GM08714 (cell line): ENCODE measurements around the gene SLC39A11.
"Not testable (repeated sequence)": the region's sequence is repeated elsewhere in the genome, so short reads cannot be mapped to it uniquely, and the experiment has no call there.

Source experiments
- H3K4me3 ChIP-seq: fragments of 200-500 bp; sonication (Bioruptor generic); 2 replicates; pipeline ENCODE4 v1.5.1; 2014; ENCODE audit warnings: mild to moderate bottlenecking, low read length, inconsistent platforms
- ZNF274 ChIP-seq: IDR thresholded peaks from 2 replicates; pipeline ENCODE4 v1.6.1; 2012; ENCODE audit warnings: mild to moderate bottlenecking, low read depth, low read length

SLC39A11 gene

GRCh38 chr17:72833128-72833765 lies 259.2 kb downstream of the SLC39A11 start:
- no peak for TF ChIP-seq ZNF274
- no peak overlapping the region for H3K4me3 ChIP-seq

- TF ChIP-seq ZNF274 = no peak
- H3K4me3 ChIP-seq = no peak overlapping the region
Observed at GRCh38 chr17:72832306-72832705, 260.2 kb downstream of the SLC39A11 start.

- TF ChIP-seq ZNF274 = no peak
- H3K4me3 ChIP-seq = no peak overlapping the region
Observed at GRCh38 chr17:72829883-72830282, 262.6 kb downstream of the SLC39A11 start.

- TF ChIP-seq ZNF274 = no peak
- no peak overlapping the region for H3K4me3 ChIP-seq
Observed at GRCh38 chr17:72826602-72827001, 265.9 kb downstream of the SLC39A11 start.

GRCh38 chr17:72826059-72826458 lies 266.4 kb downstream of the SLC39A11 start:
- H3K4me3 ChIP-seq = not testable (repeated sequence)

- no peak for TF ChIP-seq ZNF274
- no peak overlapping the region for H3K4me3 ChIP-seq
Observed at GRCh38 chr17:72825218-72825617, 267.3 kb downstream of the SLC39A11 start.

- not testable (repeated sequence) for H3K4me3 ChIP-seq
Observed at GRCh38 chr17:72824267-72824666, 268.2 kb downstream of the SLC39A11 start.

- no peak for TF ChIP-seq ZNF274
- H3K4me3 ChIP-seq = no peak overlapping the region
Observed at GRCh38 chr17:72822358-72823023, 270.0 kb downstream of the SLC39A11 start.

- TF ChIP-seq ZNF274 = no peak
- no peak overlapping the region for H3K4me3 ChIP-seq
Observed at GRCh38 chr17:72816406-72816805, 276.1 kb downstream of the SLC39A11 start.

GRCh38 chr17:72813481-72813880 lies 279.0 kb downstream of the SLC39A11 start:
- no peak overlapping the region for H3K4me3 ChIP-seq
- no peak for TF ChIP-seq ZNF274

GRCh38 chr17:72812823-72813222 lies 279.7 kb downstream of the SLC39A11 start:
- no peak for TF ChIP-seq ZNF274

GRCh38 chr17:72811976-72812687 lies 280.4 kb downstream of the SLC39A11 start:
- TF ChIP-seq ZNF274 = no peak
- H3K4me3 ChIP-seq = no peak overlapping the region

More at GRCh38 chr17:72812823-72813222, 279.7 kb downstream of the SLC39A11 start:
- H3K4me3 ChIP-seq = no peak overlapping the region

- TF ChIP-seq ZNF274 = no peak
Observed at GRCh38 chr17:72810991-72811508, 281.4 kb downstream of the SLC39A11 start.

GRCh38 chr17:72806011-72806410 lies 286.5 kb downstream of the SLC39A11 start:
- H3K4me3 ChIP-seq = no peak overlapping the region
- no peak for TF ChIP-seq ZNF274

More at GRCh38 chr17:72810991-72811508, 281.4 kb downstream of the SLC39A11 start:
- H3K4me3 ChIP-seq = no peak overlapping the region
